WI38 (cell line): ENCODE measurements around the gene PLEKHA5.
"Not testable (repeated sequence)": the region's sequence is repeated elsewhere in the genome, so short reads cannot be mapped to it uniquely, and the experiment has no call there.

Experiments
- H3K4me3 ChIP-seq: 2 replicates; pipeline ENCODE4 v1.5.1; 2011; ENCODE audit warnings: low read depth, mild to moderate bottlenecking, control low read depth, low read length
- TF ChIP-seq, protein P1 (sequence below): IDR thresholded peaks from 2 replicates; pipeline ENCODE4 v1.5.1; 2012; ENCODE audit warnings: low read depth, mild to moderate bottlenecking, control low read depth, low read length

The PLEKHA5 gene

DNA sequence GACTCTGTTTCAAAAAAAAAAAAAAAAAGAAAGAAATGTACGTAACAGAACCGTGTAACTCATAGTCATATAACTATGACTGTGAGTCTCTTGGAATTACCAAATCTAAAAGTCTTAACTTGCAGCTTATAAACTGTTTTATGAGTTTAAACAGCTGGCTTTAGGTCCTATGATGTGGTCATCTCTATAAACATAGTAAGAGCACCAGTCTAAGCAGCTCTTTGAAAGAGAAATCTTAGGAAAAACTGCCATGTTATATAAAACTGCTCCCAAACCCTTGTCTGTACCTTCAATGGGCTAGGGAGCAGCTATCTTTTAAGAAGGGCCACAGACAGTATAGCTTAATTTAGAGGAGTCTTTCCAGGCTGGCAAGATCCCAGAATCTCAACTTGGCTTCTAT, 194.3 kb downstream of the PLEKHA5 start:
- TF ChIP-seq, protein P1, sequence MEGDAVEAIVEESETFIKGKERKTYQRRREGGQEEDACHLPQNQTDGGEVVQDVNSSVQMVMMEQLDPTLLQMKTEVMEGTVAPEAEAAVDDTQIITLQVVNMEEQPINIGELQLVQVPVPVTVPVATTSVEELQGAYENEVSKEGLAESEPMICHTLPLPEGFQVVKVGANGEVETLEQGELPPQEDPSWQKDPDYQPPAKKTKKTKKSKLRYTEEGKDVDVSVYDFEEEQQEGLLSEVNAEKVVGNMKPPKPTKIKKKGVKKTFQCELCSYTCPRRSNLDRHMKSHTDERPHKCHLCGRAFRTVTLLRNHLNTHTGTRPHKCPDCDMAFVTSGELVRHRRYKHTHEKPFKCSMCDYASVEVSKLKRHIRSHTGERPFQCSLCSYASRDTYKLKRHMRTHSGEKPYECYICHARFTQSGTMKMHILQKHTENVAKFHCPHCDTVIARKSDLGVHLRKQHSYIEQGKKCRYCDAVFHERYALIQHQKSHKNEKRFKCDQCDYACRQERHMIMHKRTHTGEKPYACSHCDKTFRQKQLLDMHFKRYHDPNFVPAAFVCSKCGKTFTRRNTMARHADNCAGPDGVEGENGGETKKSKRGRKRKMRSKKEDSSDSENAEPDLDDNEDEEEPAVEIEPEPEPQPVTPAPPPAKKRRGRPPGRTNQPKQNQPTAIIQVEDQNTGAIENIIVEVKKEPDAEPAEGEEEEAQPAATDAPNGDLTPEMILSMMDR = no peak
- no peak overlapping the region for H3K4me3 ChIP-seq

DNA sequence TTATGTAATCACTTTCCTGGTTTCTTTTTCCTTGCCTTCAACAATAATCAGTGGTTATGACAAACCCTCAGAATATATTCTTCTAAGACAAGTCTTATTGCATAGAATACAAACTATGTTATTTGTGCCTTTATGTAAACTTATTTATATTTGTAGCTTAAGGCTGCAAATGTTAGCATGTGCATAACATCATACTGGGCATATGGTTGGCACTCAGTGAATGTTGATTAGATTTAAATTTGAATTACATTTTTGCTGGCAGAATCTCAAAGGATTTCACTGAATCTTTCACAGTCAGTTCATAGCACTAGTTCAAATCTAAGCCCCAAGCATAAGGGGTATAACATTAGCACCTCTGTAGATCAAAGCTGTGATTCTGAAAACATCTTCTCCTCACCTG, 196.6 kb downstream of the PLEKHA5 start:
- H3K4me3 ChIP-seq = no peak overlapping the region
- TF ChIP-seq, protein P1 = no peak

DNA sequence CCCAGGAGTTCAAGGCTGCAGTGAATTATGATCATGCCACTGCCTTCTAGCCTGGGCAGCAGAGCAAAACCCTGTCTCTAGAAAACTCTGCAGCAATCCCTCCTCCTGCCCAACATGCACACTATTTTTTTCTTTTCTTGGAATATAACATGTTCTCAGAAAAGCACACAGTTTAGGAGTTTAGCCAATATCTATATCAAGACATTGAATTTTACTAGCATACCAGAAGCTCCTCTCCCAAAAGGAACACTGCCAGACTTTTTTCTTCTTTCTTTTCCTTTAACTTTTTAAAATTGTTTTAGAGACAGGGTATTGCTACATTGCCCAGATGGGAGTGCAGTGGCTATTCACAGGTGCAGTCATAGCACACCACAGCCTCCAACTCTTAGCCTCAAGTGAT, 202.7 kb downstream of the PLEKHA5 start:
- TF ChIP-seq, protein P1 = no peak
- no peak overlapping the region for H3K4me3 ChIP-seq

DNA sequence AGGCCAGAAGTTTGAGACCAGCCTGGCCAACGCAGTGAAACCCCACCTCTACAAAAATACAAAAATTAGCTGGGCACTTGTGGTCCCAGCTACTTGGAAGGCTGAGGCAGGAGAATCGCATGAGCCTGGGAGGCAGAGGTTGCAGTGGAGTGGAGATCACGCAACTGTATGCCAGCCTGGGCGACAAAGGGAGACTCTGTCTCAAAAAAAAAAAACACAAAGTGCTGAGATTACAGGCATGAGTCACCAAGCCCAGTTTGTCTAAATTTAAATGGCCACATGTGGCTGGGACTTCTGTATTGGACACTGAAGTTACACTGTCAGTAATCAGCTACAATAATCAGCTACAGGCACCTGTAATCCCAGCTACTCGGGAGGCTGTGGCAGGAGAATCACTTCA, 208.9 kb downstream of the PLEKHA5 start:
- TF ChIP-seq, protein P1 = no peak
- H3K4me3 ChIP-seq = no peak overlapping the region

DNA sequence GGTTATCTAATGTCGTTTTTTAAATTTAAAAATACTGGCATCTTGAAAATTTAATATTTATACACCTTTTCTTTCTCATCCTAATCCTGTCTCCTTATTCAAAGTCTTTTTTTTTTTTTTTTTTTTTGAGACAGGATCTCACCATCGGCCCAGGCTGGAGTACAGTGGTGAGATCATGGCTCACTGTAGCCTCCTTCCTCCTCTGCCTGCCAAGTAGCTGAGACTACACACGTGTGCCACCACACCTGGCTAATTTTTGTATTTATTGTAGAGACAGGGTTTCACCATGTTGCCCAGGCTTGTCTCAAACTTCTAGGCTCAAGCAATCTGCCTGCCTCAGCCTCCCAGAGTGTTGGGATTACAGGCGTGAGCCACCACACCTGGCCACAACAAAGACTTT, 221.3 kb downstream of the PLEKHA5 start:
- H3K4me3 ChIP-seq = not testable (repeated sequence)

DNA sequence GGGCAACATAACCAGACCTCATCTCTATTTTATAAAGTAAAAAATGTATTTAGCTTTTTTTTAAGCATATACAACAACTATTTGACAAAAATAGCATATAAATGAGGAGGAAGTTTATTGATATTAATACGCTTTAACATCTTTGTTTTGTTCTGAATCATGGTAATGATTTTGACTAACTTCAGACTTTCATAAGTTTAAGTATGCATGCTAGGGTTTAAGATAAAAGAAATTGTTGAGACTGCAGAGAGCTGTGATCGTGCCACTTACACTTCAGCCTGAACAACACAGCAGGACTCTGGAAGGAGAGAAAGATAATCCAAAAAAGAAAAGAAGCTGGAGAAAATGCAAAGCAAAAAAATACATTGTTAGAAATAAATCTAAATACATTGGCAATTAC, 221.8 kb downstream of the PLEKHA5 start:
- no peak overlapping the region for H3K4me3 ChIP-seq
- TF ChIP-seq, protein P1 = no peak

DNA sequence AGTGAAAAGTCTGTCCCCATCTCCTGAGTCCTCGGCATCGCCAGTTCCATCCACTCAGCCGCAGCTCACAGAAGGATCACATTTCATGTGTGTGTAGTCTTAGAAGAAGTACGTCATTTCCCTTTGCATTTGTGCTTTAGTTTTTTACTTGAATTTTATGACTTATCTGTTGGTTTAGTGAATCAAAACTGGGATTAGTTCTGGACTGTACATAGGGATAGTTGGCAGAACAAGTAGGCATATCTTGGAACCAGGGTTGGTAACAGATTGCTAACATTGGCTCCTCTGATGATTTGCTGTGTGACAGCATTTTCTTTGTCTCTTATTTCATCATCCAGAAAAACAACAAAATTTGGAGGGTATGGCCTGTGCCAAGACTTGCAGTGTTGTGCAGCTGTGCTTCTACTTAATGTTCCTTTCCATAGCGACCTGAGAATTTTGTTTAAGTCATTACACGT, 240.2 kb downstream of the PLEKHA5 start:
- TF ChIP-seq, protein P1 = no peak
- no peak overlapping the region for H3K4me3 ChIP-seq

DNA sequence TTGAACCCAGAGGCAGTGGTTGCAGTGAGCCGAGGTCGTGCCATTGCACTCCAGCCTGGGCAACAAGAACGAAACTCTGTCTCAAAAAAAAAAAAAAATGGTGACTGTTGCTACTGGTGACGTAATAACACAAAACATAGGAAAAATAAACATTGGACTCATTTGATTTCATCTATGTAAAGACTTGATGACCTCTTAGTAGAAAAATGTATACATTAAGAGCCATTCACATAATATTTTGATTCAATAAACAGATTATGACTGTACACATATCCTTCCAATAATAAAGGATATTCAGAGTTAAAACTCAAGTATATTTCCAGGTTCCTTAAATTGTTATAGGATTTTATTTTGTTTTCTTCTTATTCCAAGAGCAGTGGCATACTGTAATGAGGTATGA, 244.1 kb downstream of the PLEKHA5 start:
- TF ChIP-seq, protein P1 = no peak
- H3K4me3 ChIP-seq = no peak overlapping the region
